Measurements from ENCODE around the gene MBTPS2. TPM values are rescaled to one million over a fixed set of nuclear protein-coding genes. Genes with fewer than 3 reads are reported as not detected.

MBTPS2 gene
- total and polyA plus RNA-seq, 2 donors: 2.4 to 2.7 TPM

DNA sequence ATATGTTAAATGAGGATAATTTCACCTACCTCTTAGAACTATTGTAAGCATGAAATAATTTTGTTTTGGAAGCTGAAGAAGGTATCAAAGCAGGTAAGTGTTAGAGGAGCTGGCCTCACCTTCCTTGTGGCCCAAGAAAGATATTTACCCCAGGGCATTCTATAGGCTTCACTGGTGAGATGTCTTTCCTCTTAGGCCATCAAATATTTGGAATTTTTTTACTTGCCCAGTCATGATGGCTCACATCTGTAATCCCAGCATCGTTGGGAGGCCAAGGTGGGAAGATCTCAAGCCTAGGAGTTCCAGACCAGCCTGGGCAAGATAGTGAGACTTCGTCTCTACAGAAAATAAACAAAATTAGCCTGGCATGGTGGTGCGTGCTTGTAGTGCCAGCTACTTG, 95.0 kb downstream of the MBTPS2 start:
- no peaks in the 10 kb centered on the region for H3K4me1 ChIP-seq (ENCODE audit: control insufficient read depth in 2 of 2, insufficient read depth in 2 of 2, low read length in 2 of 2)
- no peaks in the 10 kb centered on the region for H3K9me3 ChIP-seq (ENCODE audit: control insufficient read depth in 2 of 2, insufficient read depth in 1 of 2, low read length in 1 of 2)
- no peaks in the 10 kb centered on the region for H3K36me3 ChIP-seq (ENCODE audit: control insufficient read depth in 2 of 2, insufficient read depth in 2 of 2, low read length in 1 of 2)
- H3K27ac ChIP-seq (ENCODE audit: low read depth in 1 of 2, low read length in 1 of 2): no peak overlapping the region
- no peak overlapping the region for H3K4me3 ChIP-seq (ENCODE audit: low read length in 2 of 2)
- no peak for DNase-seq (ENCODE audit: low read depth in 6 of 9, low spot score in 9 of 9)
- 94% methylated on average over 3 of the region's 3 CpGs for WGBS
- H3K27me3 ChIP-seq (ENCODE audit: control insufficient read depth in 2 of 2, insufficient read depth in 1 of 2, low read length in 1 of 2): no peaks in the 10 kb centered on the region

Other genes with a start within 250 kb of the MBTPS2 start
- 0.05 TPM for gene KLHL34, start 181.3 kb upstream of the MBTPS2 start, total RNA-seq
- gene KLHL34, start 181.3 kb upstream of the MBTPS2 start, polyA plus RNA-seq: 0.16 TPM
- 0.99 TPM for gene SMPX, start 81.5 kb upstream of the MBTPS2 start, total RNA-seq
- 1.5 TPM for gene SMPX, start 81.5 kb upstream of the MBTPS2 start, polyA plus RNA-seq
- gene YY2, start 16.4 kb downstream of the MBTPS2 start, total RNA-seq: 0.47 TPM
- 1.0 TPM for gene YY2, start 16.4 kb downstream of the MBTPS2 start, polyA plus RNA-seq
- gene SMS, start 101.1 kb downstream of the MBTPS2 start, total RNA-seq: 69.9 TPM
- 81.2 TPM for gene SMS, start 101.1 kb downstream of the MBTPS2 start, polyA plus RNA-seq
- 0.66 TPM for gene PHEX, start 192.7 kb downstream of the MBTPS2 start, total RNA-seq
- 0.66 TPM for gene PHEX, start 192.7 kb downstream of the MBTPS2 start, polyA plus RNA-seq

All from thymus (tissue), 11 donors.